Liver (tissue), 9 donors: Measurements from ENCODE around the gene FANCI. TPM values are rescaled to one million over a fixed set of nuclear protein-coding genes. Genes with fewer than 3 reads are reported as not detected.

Experiments
- DNase-seq: peaks from one replicate; pipeline ENCODE4 v3.0.0-alpha.2; 2017; ENCODE audit warnings: low spot score
- H3K27ac ChIP-seq, 2 donors: one replicate each; pipeline ENCODE4 v1.7.0; 2013; ENCODE audit warnings: inconsistent platforms in 2 of 2, low read length in 2 of 2, control low read depth in 1 of 2, low read depth in 1 of 2, mild to moderate bottlenecking in 1 of 2
- H3K27me3 ChIP-seq, 4 donors: one replicate each; pipeline versions ENCODE4 v1.6.1 to v1.7.0; 2013; ENCODE audit warnings: low read length in 3 of 4, inconsistent platforms in 1 of 4, mild to moderate bottlenecking in 1 of 4, moderate library complexity in 1 of 4; ENCODE audit not compliant: control insufficient read depth in 4 of 4, insufficient read depth in 4 of 4
- H3K36me3 ChIP-seq, 4 donors: one replicate each; pipeline versions ENCODE4 v1.6.1 to v1.7.0; 2013; ENCODE audit warnings: low read length in 3 of 4, mild to moderate bottlenecking in 3 of 4, low read depth in 1 of 4, moderate library complexity in 1 of 4; ENCODE audit not compliant: control insufficient read depth in 4 of 4, insufficient read depth in 3 of 4
- H3K4me1 ChIP-seq, 4 donors: one replicate each; pipeline versions ENCODE4 v1.6.1 to v1.7.0; 2013; ENCODE audit warnings: low read length in 3 of 4, mild to moderate bottlenecking in 3 of 4, moderate library complexity in 1 of 4; ENCODE audit not compliant: control insufficient read depth in 4 of 4, insufficient read depth in 4 of 4
- H3K4me3 ChIP-seq, 3 donors: one replicate each; pipeline versions ENCODE4 v1.6.1 to v1.7.0; 2013; ENCODE audit warnings: low read length in 3 of 3, control low read depth in 1 of 3, low read depth in 1 of 3, mild to moderate bottlenecking in 1 of 3
- H3K9ac ChIP-seq, 2 donors: one replicate each; pipeline ENCODE4 v1.7.0; 2013; ENCODE audit warnings: low read length in 2 of 2, mild to moderate bottlenecking in 2 of 2, moderate library complexity in 2 of 2, control low read depth in 1 of 2, low read depth in 1 of 2
- H3K9me3 ChIP-seq, 4 donors: one replicate each; pipeline versions ENCODE4 v1.6.1 to v1.7.0; 2013; ENCODE audit warnings: low read length in 3 of 4; ENCODE audit not compliant: control insufficient read depth in 4 of 4
- ATF3 ChIP-seq: IDR thresholded peaks from 2 replicates; pipeline ENCODE4 v1.6.1; 2016; ENCODE audit warnings: antibody characterized with exemption
- CTCF ChIP-seq: fragments of 150-350 bp; IDR thresholded peaks from 2 replicates; pipeline ENCODE4 v1.5.1; 2017; ENCODE audit warnings: improper control_type of control experiment, low read depth, low read length; ENCODE audit not compliant: missing input control
- EGR1 ChIP-seq, 2 donors: IDR thresholded peaks; 2 replicates each; pipeline ENCODE4 v1.6.1; 2016 to 2018; ENCODE audit warnings: antibody characterized with exemption in 2 of 2, low read depth in 2 of 2
- FOXA1 ChIP-seq: IDR thresholded peaks from 2 replicates; pipeline ENCODE4 v1.6.1; 2016; ENCODE audit warnings: antibody characterized with exemption
- GABPA ChIP-seq, 2 donors: IDR thresholded peaks in 1 of 2; conservative IDR thresholded peaks in 1 of 2; 2 replicates each; pipeline ENCODE4 v1.6.1; 2016; ENCODE audit warnings: antibody characterized with exemption in 2 of 2, mild to moderate bottlenecking in 1 of 2, moderate library complexity in 1 of 2
- HNF4A ChIP-seq, 2 donors: conservative IDR thresholded peaks; 2 replicates each; pipeline ENCODE4 v1.6.1; 2016; ENCODE audit warnings: antibody characterized with exemption in 2 of 2, mild to moderate bottlenecking in 2 of 2
- HNF4G ChIP-seq: IDR thresholded peaks from 2 replicates; pipeline ENCODE4 v1.6.1; 2016; ENCODE audit warnings: antibody characterized with exemption
- JUND ChIP-seq, 2 donors: IDR thresholded peaks; 2 replicates each; pipeline ENCODE4 v1.6.1; 2016; ENCODE audit warnings: antibody characterized with exemption in 2 of 2
- MAX ChIP-seq: IDR thresholded peaks from 2 replicates; pipeline ENCODE4 v1.6.1; 2016; ENCODE audit warnings: antibody characterized with exemption
- NR2F2 ChIP-seq: IDR thresholded peaks from 2 replicates; pipeline ENCODE4 v1.6.1; 2016; ENCODE audit warnings: antibody characterized with exemption
- RAD21 ChIP-seq, 2 donors: IDR thresholded peaks; 2 replicates each; pipeline ENCODE4 v1.6.1; 2016; ENCODE audit warnings: antibody characterized with exemption in 2 of 2, mild to moderate bottlenecking in 2 of 2
- REST ChIP-seq: IDR thresholded peaks from 2 replicates; pipeline ENCODE4 v1.6.1; 2016; ENCODE audit warnings: antibody characterized with exemption, mild to moderate bottlenecking
- RXRA ChIP-seq, 2 donors: IDR thresholded peaks; 2 replicates each; pipeline ENCODE4 v1.6.1; 2017 to 2018; ENCODE audit warnings: antibody characterized with exemption in 2 of 2, mild to moderate bottlenecking in 1 of 2
- SP1 ChIP-seq: IDR thresholded peaks from 2 replicates; pipeline ENCODE4 v1.6.1; 2018; ENCODE audit warnings: antibody characterized with exemption, mild to moderate bottlenecking
- TAF1 ChIP-seq: conservative IDR thresholded peaks from 2 replicates; pipeline ENCODE4 v1.6.1; 2016; ENCODE audit warnings: antibody characterized with exemption, mild to moderate bottlenecking
- YY1 ChIP-seq: IDR thresholded peaks from 2 replicates; pipeline ENCODE4 v1.6.1; 2016; ENCODE audit warnings: antibody characterized with exemption, mild to moderate bottlenecking
- ZBTB33 ChIP-seq: IDR thresholded peaks from 2 replicates; pipeline ENCODE4 v1.6.1; 2016; ENCODE audit warnings: antibody characterized with exemption
- WGBS: extraction: QIAGEN DNeasy Blood & Tissue Kit; methylation state at CpG from one replicate; pipeline ENCODE4 v1.1.7; 2013; 5-methylcytosine and 5-hydroxymethylcytosine counted together
- polyA plus RNA-seq, 2 donors: library from polyadenylated mRNA; stranded (reverse) in 1 of 2; unstranded in 1 of 2; fragments of 200-250 nt in 1 of 2; fragments of >200 nt in 1 of 2; fragmentation: Nextera tagmentation in 1 of 2; extraction: Ambion mirVana in 1 of 2; gene quantifications; one replicate each; pipeline versions ENCODE4 v1.2.1 to v1.2.3, GENCODE V29; 2013 to 2015
- total RNA-seq, 2 donors: library from RNA; depleted of rRNA; stranded (reverse); fragments of >200 nt; gene quantifications; one replicate each; pipeline ENCODE4 v1.2.3, GENCODE V29; 2014
- donor health status: healthy.
- donor health status: healthy.
- donor health status: healthy.
- donor health status: healthy.
- donor health status: healthy.

The FANCI gene
- total and polyA plus RNA-seq, 4 donors: 1.7 to 41.9 (median 2.3) TPM

GRCh38 chr15:89307046-89307587 is 63.3 kb downstream of the FANCI start:
- Histone ChIP-seq H3K9ac (no peak overlapping the region), H3K27me3 (no peaks in the 10 kb centered on the region), H3K27ac (no peak overlapping the region), H3K9me3 (no peaks in the 10 kb centered on the region), H3K4me1 (no peaks in the 10 kb centered on the region), H3K36me3 (no peaks in the 10 kb centered on the region), H3K4me3 (no peak overlapping the region)
- TF ChIP-seq NR2F2 (no peak), JUND (IDR thresholded peaks at IDR 0.05) (no peak), RAD21 (IDR thresholded peaks at IDR 0.05) (no peak), REST (no peak), HNF4G (no peak), TAF1 (no peak), EGR1 (IDR thresholded peaks at IDR 0.05; ENCODE audit: low read depth in 2 of 2) (no peak), YY1 (no peak), ATF3 (no peak), RXRA (IDR thresholded peaks at IDR 0.05) (no peak), CTCF (no peak), ZBTB33 (no peak), HNF4A (conservative IDR thresholded peaks at IDR 0.05) (no peak), MAX (no peak), FOXA1 (no peak), GABPA (IDR thresholded peaks at IDR 0.05 in 1 of 2, conservative IDR thresholded peaks at IDR 0.05 in 1 of 2) (no peak)
- WGBS: 96% methylated on average over 2 of the region's 2 CpGs
- no peak for DNase-seq

GRCh38 chr15:89307791-89308190 is 64.0 kb downstream of the FANCI start:
- no peaks in the 10 kb centered on the region for H3K27me3 ChIP-seq
- WGBS: 94% methylated on average over 2 of the region's 2 CpGs
- no peak for TF ChIP-seq HNF4G
- TF ChIP-seq JUND (IDR thresholded peaks at IDR 0.05): no peak
- no peak for TF ChIP-seq RAD21 (IDR thresholded peaks at IDR 0.05)
- no peak for TF ChIP-seq ZBTB33
- no peak for TF ChIP-seq YY1
- TF ChIP-seq MAX: no peak
- TF ChIP-seq SP1: no peak
- no peak for TF ChIP-seq FOXA1
- TF ChIP-seq NR2F2: no peak
- TF ChIP-seq REST: no peak
- TF ChIP-seq GABPA (IDR thresholded peaks at IDR 0.05 in 1 of 2, conservative IDR thresholded peaks at IDR 0.05 in 1 of 2): no peak

More at GRCh38 chr15:89307791-89308190, 64.0 kb downstream of the FANCI start:
- H3K9me3 ChIP-seq: no peaks in the 10 kb centered on the region
- H3K36me3 ChIP-seq: no peaks in the 10 kb centered on the region
- no peak for DNase-seq
- no peaks in the 10 kb centered on the region for H3K4me1 ChIP-seq
- H3K9ac ChIP-seq: no peak overlapping the region
- no peak overlapping the region for H3K27ac ChIP-seq
- no peak overlapping the region for H3K4me3 ChIP-seq
